HG03196 (cell line): ENCODE results near the gene TMEM63B.
"Not testable (repeated sequence)": the region's sequence is repeated elsewhere in the genome, so short reads cannot be mapped to it uniquely, and the experiment has no call there.

Experiments
- ATAC-seq: cut with Tn5 transposase; IDR thresholded peaks from one replicate; pipeline ENCODE4 v1.9.1; 2021; ENCODE audit not compliant: unreplicated experiment

TMEM63B gene

GRCh38 chr6:44094403-44095242 is 32.7 kb upstream of the TMEM63B start:
- ATAC-seq, result no peak

DNA sequence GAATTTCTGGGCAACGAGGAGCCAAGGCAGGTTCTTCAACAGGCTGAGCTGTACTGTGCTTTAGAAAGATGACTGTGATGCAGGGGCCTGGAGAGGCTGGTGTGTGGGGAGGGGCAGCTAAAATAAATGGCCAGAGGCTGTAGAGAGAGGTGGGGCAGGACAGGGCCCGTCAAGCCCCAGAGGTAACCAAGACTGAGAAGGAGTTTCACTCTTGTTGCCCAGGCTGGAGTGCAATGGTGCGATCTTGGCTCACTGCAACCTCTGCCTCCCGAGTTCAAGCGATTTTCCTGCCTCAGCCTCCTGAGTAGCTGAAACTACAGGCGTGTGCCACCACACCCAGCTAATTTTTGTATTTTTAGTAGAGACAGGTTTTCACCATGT is 32.1 kb upstream of the TMEM63B start:
- ATAC-seq, result not testable (repeated sequence)

DNA sequence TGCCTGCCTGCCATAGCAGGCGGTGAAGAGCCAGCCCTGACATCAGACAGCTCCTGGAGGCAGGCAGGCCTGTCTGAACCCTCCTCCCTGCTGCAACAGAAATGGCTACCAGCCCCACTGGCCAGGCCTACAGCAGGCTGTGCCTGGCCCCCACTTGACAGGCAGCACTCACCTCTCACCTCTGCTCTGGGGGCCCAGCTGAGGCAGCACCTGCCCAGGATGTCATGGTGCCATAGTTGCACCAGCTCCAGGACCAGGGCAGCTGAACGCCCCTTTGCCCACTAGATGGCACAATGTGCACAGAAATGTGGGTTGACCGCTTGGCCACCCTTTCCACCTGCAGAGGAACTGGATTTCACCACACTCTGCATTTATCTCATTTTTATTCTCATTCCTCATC is 30.7 kb upstream of the TMEM63B start:
- peak; percentile 48 for ATAC-seq

GRCh38 chr6:44097782-44098317 is 29.5 kb upstream of the TMEM63B start:
- ATAC-seq, result no peak

DNA sequence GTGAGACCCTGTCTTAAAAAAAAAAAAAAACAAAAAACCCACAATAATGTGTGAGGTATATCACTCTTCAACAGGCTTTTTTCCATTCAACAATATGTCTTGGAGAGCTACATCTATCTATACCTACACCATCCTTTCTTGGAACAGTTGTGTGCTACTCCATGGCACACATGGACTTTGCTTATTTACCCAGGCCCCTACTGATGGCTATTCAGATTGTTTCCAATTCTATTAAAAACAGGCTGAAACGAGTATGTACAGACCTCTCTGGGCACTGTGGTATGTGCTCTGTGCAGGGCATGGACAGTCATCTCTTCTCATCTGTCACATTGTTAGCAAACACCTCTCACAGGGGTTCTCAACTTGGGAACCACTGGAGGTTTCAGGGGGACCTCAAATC is 28.2 kb upstream of the TMEM63B start:
- ATAC-seq, result no peak

GRCh38 chr6:44100088-44100550 is 27.2 kb upstream of the TMEM63B start:
- ATAC-seq, result no peak

- ATAC-seq, result no peak
Observed at GRCh38 chr6:44101832-44102231, 25.5 kb upstream of the TMEM63B start.

DNA sequence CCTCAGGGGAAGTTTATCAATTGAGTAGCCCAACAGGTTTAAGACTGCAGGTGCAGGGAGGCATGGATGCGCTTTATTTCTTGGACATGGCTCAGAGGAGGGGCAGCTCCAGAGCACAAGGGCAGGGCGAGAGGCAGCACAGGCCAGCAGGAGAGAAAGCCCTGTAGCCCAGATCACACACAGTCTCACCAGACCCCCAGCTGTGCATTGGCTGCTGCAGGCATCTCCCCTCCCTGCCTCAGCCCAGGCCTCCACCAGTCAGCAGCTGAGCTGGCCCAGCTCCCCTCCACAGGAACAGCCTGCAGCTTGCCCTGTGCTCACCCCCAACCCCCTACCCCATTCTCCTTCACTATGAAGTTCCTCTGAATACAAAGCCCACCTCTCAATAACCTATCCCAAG is 24.8 kb upstream of the TMEM63B start:
- no peak for ATAC-seq

GRCh38 chr6:44104481-44105021 is 22.8 kb upstream of the TMEM63B start:
- no peak for ATAC-seq

- no peak for ATAC-seq
Observed at GRCh38 chr6:44105146-44105545, 22.2 kb upstream of the TMEM63B start.

- ATAC-seq, result no peak
Observed at GRCh38 chr6:44105993-44106740, 21.2 kb upstream of the TMEM63B start.

GRCh38 chr6:44107017-44107416 is 20.3 kb upstream of the TMEM63B start:
- ATAC-seq, result no peak

- ATAC-seq, result no peak
Observed at GRCh38 chr6:44108471-44108870, 18.9 kb upstream of the TMEM63B start.

DNA sequence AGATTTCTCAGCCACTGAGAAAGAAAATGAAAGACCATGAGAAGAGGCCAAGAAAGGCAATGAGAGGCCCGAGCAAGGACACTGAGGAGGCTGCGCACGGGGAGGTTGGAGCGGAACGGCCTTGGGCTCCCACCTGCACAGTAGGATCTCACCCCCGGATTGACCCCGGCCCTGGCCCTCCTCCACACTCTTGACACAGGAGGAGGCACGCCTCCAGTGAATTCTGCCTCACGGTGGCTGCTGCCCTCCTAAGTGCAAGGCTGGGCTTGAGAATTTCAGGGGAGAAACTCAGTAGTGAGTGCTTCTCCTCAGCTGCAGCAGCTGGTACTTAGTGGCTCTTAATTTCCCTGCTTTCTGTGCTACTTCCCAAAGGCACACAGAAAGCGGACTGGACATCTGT is 18.1 kb upstream of the TMEM63B start:
- no peak for ATAC-seq

GRCh38 chr6:44110005-44110676 is 17.2 kb upstream of the TMEM63B start:
- ATAC-seq, result no peak

DNA sequence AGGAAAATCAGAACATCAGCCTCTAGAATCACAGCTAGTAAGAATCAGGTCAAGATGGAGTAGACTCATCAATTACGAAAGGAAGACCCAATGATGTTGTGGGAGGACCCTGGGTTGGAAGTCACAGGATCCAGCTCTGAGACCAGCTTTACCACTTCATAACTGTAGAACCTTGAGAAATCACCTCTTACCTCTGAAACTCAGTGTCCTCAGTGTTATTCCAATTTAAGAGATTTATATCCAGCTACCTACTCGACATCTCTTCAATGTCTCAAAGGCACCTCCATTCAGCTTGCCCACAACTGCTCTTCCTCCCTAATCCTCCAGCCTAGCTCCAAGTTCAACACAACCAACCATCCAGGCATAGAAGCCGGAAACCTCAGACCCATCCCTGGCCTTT is 16.4 kb upstream of the TMEM63B start:
- no peak for ATAC-seq

GRCh38 chr6:44111434-44112417 is 15.6 kb upstream of the TMEM63B start:
- no peak for ATAC-seq

- ATAC-seq, result no peak
Observed at GRCh38 chr6:44113414-44113813, 13.9 kb upstream of the TMEM63B start.

DNA sequence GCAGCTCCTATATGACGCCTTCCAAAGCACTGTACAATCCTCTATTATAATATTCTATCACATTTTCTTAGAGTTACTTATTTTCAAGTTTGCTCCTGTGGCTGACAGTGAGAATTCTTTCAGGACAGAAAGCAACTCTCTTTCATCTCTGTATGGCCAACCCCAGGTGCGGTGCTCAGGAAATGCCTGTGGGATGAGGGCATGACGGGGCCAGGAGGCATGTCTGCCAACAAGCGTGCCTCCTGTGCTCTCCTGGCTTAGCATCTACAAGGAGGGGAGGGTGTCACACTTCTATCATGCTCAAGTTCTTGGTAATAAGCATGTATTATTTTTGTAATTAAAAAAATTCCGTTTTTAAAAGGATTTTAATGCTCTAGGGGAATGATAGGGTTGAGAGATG is 11.5 kb upstream of the TMEM63B start:
- no peak for ATAC-seq
